Lower leg skin (tissue), 4 donors: ENCODE data around the gene DTNA. TPM values are rescaled to one million over a fixed set of nuclear protein-coding genes. Genes with fewer than 3 reads are reported as not detected.

ENCODE experiments used
- DNase-seq, 2 donors: peaks; one replicate each; pipeline ENCODE4 v3.0.0-alpha.2; 2019; ENCODE audit warnings: low spot score in 2 of 2
- H3K4me3 ChIP-seq: fragments of 200-600 bp; sonication (generic); 2 replicates; pipeline ENCODE4 v1.5.1; 2017; ENCODE audit warnings: mild to moderate bottlenecking, low read depth; ENCODE audit not compliant: poor library complexity, severe bottlenecking
- POLR2A ChIP-seq, 2 donors: fragments of 450-650 bp; IDR thresholded peaks; one replicate each; pipeline ENCODE4 v1.6.1; 2016 to 2017; ENCODE audit warnings: antibody characterized with exemption in 2 of 2, mild to moderate bottlenecking in 1 of 2, moderate library complexity in 1 of 2
- WGBS, 2 donors: methylation state at CpG; one replicate each; pipeline ENCODE4 v1.1.5; 2018; 5-methylcytosine and 5-hydroxymethylcytosine counted together
- intact Hi-C: fragments of 100-400 bp; cut with DNase I; formaldehyde crosslinking; loops from one replicate; pipeline ENCODE4 v1.15.0; 2023; ENCODE audit warnings: low total_unique reads
- total RNA-seq, 4 donors: library from RNA; depleted of rRNA; stranded (reverse); fragments of >200 nt; gene quantifications; one replicate each; pipeline ENCODE4 v1.1.0, GENCODE V29; 2016
- TF ChIP-seq, protein P1 (sequence below), 3 donors: fragments of 450-650 bp; IDR thresholded peaks; one replicate each; pipeline ENCODE4 v1.5.1; 2016; ENCODE audit warnings: antibody characterized with exemption in 3 of 3, mild to moderate bottlenecking in 3 of 3, moderate library complexity in 2 of 3

The DTNA gene
- total RNA-seq, 4 donors from 2014 or later, result 3.3 to 8.0 (median 5.7) TPM

DNA sequence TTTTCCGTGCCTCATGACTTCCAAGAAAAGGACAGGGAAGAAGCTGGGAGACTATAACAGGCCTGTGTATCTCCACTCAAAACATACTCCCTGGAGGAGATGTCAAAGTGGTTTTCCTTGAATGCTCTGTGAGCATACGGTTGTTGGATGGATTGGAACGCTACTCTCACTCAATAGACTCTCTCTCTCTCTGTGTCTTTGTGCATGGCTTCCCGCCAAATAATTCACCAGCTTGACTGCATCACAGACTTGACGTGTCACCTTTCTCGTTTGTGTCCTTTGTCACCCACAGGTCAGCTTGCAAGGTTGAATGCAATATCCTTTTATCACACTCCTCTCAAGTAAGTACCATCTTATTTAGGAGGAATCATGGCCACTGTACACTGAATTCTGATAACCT is 174.3 kb downstream of the DTNA start:
- TF ChIP-seq, protein P1, sequence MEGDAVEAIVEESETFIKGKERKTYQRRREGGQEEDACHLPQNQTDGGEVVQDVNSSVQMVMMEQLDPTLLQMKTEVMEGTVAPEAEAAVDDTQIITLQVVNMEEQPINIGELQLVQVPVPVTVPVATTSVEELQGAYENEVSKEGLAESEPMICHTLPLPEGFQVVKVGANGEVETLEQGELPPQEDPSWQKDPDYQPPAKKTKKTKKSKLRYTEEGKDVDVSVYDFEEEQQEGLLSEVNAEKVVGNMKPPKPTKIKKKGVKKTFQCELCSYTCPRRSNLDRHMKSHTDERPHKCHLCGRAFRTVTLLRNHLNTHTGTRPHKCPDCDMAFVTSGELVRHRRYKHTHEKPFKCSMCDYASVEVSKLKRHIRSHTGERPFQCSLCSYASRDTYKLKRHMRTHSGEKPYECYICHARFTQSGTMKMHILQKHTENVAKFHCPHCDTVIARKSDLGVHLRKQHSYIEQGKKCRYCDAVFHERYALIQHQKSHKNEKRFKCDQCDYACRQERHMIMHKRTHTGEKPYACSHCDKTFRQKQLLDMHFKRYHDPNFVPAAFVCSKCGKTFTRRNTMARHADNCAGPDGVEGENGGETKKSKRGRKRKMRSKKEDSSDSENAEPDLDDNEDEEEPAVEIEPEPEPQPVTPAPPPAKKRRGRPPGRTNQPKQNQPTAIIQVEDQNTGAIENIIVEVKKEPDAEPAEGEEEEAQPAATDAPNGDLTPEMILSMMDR (IDR thresholded peaks at IDR 0.05), result no peak
- TF ChIP-seq POLR2A (IDR thresholded peaks at IDR 0.05), result no peak
- 79 to 82% methylated on average over 6 of the region's 6 CpGs for WGBS, 2 donors
- H3K4me3 ChIP-seq, result no peak overlapping the region
- no peak for DNase-seq
- intact Hi-C loops, result no loop called here

DNA sequence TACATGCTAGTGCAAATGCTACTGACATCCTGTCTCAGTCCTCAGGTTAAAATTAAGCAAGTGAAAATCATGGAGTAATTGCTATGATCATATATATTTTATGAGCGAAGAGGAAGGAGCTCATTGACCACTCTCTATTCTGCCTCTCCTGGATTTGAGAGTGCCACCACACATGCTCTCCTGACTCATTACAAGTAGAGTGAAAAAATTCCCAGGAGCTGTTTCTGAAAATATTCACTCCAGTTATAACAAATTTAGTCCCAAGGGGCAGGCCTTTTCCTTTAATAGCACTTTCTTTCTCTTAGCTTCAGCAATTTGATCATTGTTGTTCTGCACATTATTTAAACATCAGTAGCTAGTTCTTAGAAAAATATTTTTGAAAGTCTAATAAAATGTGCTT is 176.1 kb downstream of the DTNA start:
- 91 to 92% methylated on average over 1 of the region's 1 CpG for WGBS, 2 donors
- intact Hi-C loops, result no loop called here
- TF ChIP-seq, protein P1 (IDR thresholded peaks at IDR 0.05), result no peak
- no peak for TF ChIP-seq POLR2A (IDR thresholded peaks at IDR 0.05)
- no peak overlapping the region for H3K4me3 ChIP-seq
- DNase-seq, result no peak

DNA sequence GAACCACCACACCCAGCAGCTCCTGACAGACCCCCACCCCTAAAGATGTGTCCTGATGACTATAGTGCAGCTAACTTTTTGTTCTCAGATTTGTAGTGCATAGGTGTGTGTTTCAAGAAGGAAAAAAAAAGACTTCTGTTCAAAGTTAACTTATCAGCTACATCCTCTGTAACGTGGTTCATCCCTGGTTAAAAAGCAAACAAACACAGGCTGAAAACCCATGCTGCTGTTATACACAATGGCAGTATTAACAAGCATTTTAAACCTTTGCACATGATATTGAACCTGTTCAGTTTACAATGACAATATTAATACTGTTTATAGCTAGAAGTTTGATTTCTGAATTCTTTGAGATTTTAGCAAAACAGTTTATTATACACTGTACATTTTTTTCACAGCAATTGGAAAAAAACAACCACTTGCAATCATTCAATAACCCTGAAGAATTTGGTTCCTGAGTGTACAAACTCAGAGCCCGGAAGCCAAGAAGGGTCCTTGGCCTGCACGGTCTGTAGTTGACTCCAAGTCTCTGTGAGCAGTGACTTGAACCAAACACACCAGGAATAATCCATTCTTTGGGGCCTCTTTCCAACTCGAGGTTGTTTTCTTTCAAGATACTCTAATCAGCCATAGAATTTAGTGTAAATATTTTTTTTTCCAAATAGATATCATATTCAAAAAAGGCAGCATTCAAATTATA is 177.9 kb downstream of the DTNA start:
- TF ChIP-seq, protein P1 (IDR thresholded peaks at IDR 0.05), result no peak
- TF ChIP-seq POLR2A (IDR thresholded peaks at IDR 0.05), result no peak
- H3K4me3 ChIP-seq, result no peak overlapping the region
- DNase-seq, result no peak
- intact Hi-C loops, result no loop called here
- 81 to 87% methylated on average over 4 of the region's 4 CpGs for WGBS, 2 donors

DNA sequence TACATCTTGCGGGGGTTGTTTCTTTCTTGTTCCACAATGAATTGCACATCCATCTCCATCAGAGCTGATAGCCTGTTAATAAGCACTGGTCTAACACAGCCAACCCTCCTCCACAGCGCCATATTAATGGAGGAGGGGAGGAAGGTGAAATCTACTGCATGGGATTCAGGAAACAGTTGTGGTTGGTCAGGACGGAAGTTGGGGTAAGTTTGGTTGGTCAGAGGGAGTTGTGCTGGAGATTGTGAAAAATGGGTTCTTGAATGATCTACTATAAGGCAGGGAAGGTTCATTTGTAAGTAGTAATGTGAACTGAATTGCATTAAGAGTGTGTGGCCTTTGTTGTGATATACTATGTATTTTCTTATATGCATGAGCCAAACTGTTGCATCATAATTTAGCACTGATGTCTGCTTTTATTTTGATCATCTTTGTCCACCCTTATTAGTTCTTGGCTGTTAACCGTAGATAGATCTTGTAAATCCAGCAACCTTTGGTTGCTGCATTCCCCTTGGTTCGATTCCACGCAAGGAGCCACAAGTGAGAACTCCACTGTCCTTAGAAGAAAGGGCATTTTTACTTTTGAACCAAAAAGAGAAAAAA is 180.5 kb downstream of the DTNA start:
- DNase-seq, result no peak
- TF ChIP-seq, protein P1 (IDR thresholded peaks at IDR 0.05), result no peak
- no peak for TF ChIP-seq POLR2A (IDR thresholded peaks at IDR 0.05)
- H3K4me3 ChIP-seq, result no peak overlapping the region
- WGBS, 2 donors, result 84 to 95% methylated on average over 6 of the region's 6 CpGs
- intact Hi-C loops, result no loop called here

DNA sequence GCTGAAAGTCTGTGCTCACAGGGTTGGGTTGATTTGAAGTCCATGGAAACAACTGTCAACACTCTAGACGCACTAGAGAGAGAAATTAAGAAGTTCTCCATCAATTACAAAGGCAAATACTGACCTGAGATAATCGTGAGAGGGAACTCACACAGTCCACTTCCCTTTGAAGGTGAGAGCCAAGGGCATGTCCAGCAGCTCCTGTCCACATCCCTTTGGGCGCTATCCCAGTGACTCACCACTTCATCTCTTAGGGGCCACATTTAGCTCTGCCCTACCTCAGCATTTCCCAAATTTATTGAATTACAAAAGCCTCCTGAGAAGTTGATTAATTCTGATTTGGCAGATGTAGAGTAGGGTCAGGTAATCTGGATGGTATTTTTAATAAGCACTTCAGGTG is 182.3 kb downstream of the DTNA start:
- intact Hi-C loops, result no loop called here
- DNase-seq, result no peak
- WGBS, 2 donors, result 80 to 86% methylated on average over 3 of the region's 3 CpGs
- H3K4me3 ChIP-seq, result no peak overlapping the region
- TF ChIP-seq POLR2A (IDR thresholded peaks at IDR 0.05), result no peak
- TF ChIP-seq, protein P1 (IDR thresholded peaks at IDR 0.05), result no peak
